ENCODE data around the gene NANOGP8. TPM values are rescaled to one million over a fixed set of nuclear protein-coding genes. Genes with fewer than 3 reads are reported as not detected.

The NANOGP8 gene
- total and polyA plus RNA-seq, 3 experiments from 2014 or later, result not detected

DNA sequence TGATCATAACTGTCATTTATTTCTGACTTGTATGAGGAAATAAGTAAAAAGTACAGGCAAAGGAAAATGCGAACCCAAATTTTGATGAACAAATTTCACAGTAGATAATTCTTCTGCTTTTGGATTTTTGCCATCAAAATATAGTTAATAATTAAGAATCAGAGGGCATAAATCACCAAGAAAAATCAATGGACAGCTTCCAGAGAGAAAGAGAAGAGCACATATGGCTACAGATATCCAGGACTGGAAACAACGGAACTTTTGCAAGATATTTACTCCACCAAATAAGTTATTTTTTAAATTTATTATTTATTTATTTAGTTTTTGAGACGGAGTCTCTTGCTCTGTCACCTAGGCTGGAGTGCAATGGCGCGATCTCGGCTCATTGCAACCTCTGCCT is 35.1 kb upstream of the NANOGP8 start:
- no peak for DNase-seq
- H3K4me1 Mint-ChIP-seq, result no peaks in the 10 kb centered on the region
- no peaks in the 10 kb centered on the region for H3K36me3 ChIP-seq (ENCODE audit: insufficient read depth, low read length)
- no peaks in the 10 kb centered on the region for H3K4me1 ChIP-seq (ENCODE audit: insufficient read depth, low read length)
- peaks cover 0 to 8% (median 3%) of the 10 kb centered on the region in 5 donors for H3K9me3 Mint-ChIP-seq
- H3K27ac ChIP-seq (ENCODE audit: low read depth, low read length), result no peak overlapping the region
- no peak overlapping the region for H3K27ac Mint-ChIP-seq
- ChIA-PET CTCF (no interaction called here), POLR2A (no interaction called here)
- H3K36me3 Mint-ChIP-seq, result no peaks in the 10 kb centered on the region
- no peak overlapping the region for H3K4me3 Mint-ChIP-seq
- H3K9me3 ChIP-seq (ENCODE audit: low read length), result no peaks in the 10 kb centered on the region
- peaks cover 2 to 4% of the 10 kb centered on the region in 2 donors for H3K27me3 Mint-ChIP-seq
- no peaks in the 10 kb centered on the region for H3K27me3 ChIP-seq (ENCODE audit: insufficient read depth, low read length, poor library complexity, severe bottlenecking)
- no peak overlapping the region for H3K4me3 ChIP-seq (ENCODE audit: low read length)

DNA sequence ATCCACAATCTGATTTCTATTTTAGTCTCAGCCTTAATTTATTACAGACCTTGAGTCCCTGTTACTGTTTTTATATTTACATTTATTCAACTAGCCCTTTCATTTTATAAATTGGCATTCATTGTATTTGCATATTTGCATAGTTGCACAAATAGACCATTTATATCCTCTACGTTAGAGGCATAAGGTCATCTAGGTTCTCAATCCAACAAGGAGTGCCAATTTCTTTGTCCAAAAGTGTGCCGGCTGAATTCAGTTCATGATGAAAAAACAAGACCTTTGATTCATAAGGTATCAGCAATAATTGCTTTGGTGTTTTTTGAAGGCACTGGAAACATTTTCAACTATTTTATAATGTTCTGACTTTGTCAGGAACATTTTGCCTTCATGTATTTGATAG is 33.9 kb upstream of the NANOGP8 start:
- Mint-ChIP-seq H3K36me3 (no peaks in the 10 kb centered on the region), H3K9me3 (peaks cover 0 to 3% (median 0%) of the 10 kb centered on the region in 5 donors), H3K27me3 (peaks cover 2 to 4% of the 10 kb centered on the region in 2 donors), H3K4me1 (no peaks in the 10 kb centered on the region), H3K27ac (no peak overlapping the region), H3K4me3 (no peak overlapping the region)
- no peak overlapping the region for H3K4me3 ChIP-seq (ENCODE audit: low read length)
- ChIA-PET POLR2A (no interaction called here), CTCF (no interaction called here)
- H3K27me3 ChIP-seq (ENCODE audit: insufficient read depth, low read length, poor library complexity, severe bottlenecking), result no peaks in the 10 kb centered on the region
- H3K4me1 ChIP-seq (ENCODE audit: insufficient read depth, low read length), result no peaks in the 10 kb centered on the region
- H3K36me3 ChIP-seq (ENCODE audit: insufficient read depth, low read length), result no peaks in the 10 kb centered on the region
- no peak for DNase-seq
- H3K9me3 ChIP-seq (ENCODE audit: low read length), result no peaks in the 10 kb centered on the region
- no peak overlapping the region for H3K27ac ChIP-seq (ENCODE audit: low read depth, low read length)

DNA sequence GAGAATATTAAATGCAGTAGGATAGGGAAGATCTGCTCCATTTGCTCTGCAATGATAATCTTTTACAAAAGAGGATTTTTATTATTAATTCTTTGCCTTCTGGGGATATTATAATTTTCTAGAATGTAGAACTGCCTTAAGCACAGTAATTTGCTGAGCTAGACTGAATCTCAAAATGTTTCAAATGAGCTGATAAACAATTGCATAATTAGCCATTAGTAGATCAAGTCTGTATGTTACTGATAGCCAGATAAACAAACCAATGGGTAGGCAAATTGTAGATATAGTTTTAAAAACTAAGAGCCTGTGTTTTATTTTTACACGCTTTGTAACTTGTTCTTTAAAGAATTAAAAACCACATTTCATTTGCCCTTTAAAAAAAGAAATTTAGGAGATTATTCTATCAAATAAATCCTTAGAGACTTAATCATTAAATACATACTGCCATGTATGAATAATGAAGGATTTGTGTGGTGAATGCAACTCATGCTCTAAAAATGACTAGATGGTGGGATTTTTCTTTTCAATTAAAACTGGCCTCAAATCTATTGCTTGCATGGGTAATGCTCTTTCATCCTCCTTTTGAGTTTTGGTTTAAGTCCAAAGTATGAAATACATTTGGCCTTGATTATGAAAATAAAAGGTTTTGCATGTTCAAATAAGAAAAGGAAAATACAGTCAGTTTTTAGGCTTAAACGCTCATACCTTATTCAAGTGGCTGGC is 32.6 kb upstream of the NANOGP8 start:
- Histone ChIP-seq H3K27ac (ENCODE audit: low read depth, low read length) (no peak overlapping the region), H3K36me3 (ENCODE audit: insufficient read depth, low read length) (no peaks in the 10 kb centered on the region), H3K9me3 (ENCODE audit: low read length) (no peaks in the 10 kb centered on the region), H3K27me3 (ENCODE audit: insufficient read depth, low read length, poor library complexity, severe bottlenecking) (no peaks in the 10 kb centered on the region), H3K4me3 (ENCODE audit: low read length) (no peak overlapping the region), H3K4me1 (ENCODE audit: insufficient read depth, low read length) (no peaks in the 10 kb centered on the region)
- H3K27ac Mint-ChIP-seq, result no peak overlapping the region
- ChIA-PET POLR2A (no interaction called here), CTCF (no interaction called here)
- H3K9me3 Mint-ChIP-seq, result peaks cover 0 to 3% (median 0%) of the 10 kb centered on the region in 5 donors
- no peak for DNase-seq
- H3K36me3 Mint-ChIP-seq, result no peaks in the 10 kb centered on the region
- no peaks in the 10 kb centered on the region for H3K4me1 Mint-ChIP-seq
- H3K4me3 Mint-ChIP-seq, result no peak overlapping the region
- peaks cover 0 to 2% of the 10 kb centered on the region in 2 donors for H3K27me3 Mint-ChIP-seq

DNA sequence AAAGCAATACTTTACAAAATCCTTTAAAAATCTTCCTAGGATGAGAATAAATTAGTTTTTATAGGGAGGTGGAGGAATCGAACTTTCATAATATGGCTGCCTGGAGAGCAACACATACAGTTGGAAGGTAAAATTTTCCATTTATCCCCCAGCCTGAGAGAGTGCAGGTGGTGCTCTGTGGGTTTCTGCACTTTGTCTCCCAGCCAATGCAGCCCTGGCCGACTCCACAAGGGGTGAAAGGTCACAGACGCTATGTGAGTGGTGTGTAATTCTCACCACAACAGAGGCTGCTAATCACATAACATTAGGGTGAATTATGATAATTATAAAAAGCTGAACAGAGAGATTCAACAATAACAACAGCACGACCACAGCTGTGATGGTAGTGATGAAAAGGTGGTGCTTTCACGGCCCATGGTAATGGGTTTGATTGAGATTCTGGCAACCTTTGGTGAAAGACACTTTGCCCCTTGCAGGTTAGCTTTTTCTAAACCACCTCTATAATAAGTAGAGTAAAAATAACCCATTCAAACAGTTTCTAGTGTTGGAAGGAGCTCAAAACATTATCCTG is 30.1 kb upstream of the NANOGP8 start:
- Histone ChIP-seq H3K27me3 (ENCODE audit: insufficient read depth, low read length, poor library complexity, severe bottlenecking) (no peaks in the 10 kb centered on the region), H3K4me1 (ENCODE audit: insufficient read depth, low read length) (no peaks in the 10 kb centered on the region), H3K27ac (ENCODE audit: low read depth, low read length) (no peak overlapping the region), H3K36me3 (ENCODE audit: insufficient read depth, low read length) (no peaks in the 10 kb centered on the region), H3K9me3 (ENCODE audit: low read length) (no peaks in the 10 kb centered on the region), H3K4me3 (ENCODE audit: low read length) (no peak overlapping the region)
- Mint-ChIP-seq H3K27ac (no peak overlapping the region), H3K27me3 (peaks cover 2 to 7% of the 10 kb centered on the region in 2 donors), H3K9me3 (no peaks in the 10 kb centered on the region), H3K4me1 (no peaks in the 10 kb centered on the region), H3K4me3 (no peak overlapping the region), H3K36me3 (no peaks in the 10 kb centered on the region)
- ChIA-PET CTCF (no interaction called here), POLR2A (no interaction called here)
- no peak for DNase-seq

DNA sequence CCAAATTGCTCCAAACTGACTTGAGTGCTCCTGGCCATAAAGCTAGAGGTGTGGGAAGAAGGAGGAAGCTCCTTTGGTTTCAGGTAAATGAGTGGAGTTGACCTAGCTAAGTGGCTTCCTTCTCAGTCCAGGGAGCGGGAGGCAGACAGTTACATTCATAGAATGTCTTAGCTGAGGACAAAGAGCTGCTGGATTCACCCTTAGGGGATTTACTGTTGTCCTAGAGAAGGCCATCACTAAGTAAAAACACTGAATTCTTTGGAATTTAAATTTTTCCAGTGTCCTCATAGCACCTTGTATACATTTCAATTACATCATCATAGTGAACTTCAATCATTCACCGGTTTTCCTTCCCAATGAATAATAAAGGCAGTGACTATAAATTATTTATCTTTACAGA is 27.3 kb upstream of the NANOGP8 start:
- no peak overlapping the region for H3K4me3 ChIP-seq (ENCODE audit: low read length)
- no peak overlapping the region for H3K27ac ChIP-seq (ENCODE audit: low read depth, low read length)
- no peaks in the 10 kb centered on the region for H3K9me3 Mint-ChIP-seq
- no peaks in the 10 kb centered on the region for H3K9me3 ChIP-seq (ENCODE audit: low read length)
- H3K4me3 Mint-ChIP-seq, result no peak overlapping the region
- DNase-seq, result no peak
- CTCF ChIA-PET, result no interaction called here
- H3K4me1 Mint-ChIP-seq, result no peaks in the 10 kb centered on the region
- peaks cover 2 to 7% of the 10 kb centered on the region in 2 donors for H3K27me3 Mint-ChIP-seq
- H3K36me3 Mint-ChIP-seq, result no peaks in the 10 kb centered on the region
- H3K36me3 ChIP-seq (ENCODE audit: insufficient read depth, low read length), result no peaks in the 10 kb centered on the region
- no peaks in the 10 kb centered on the region for H3K4me1 ChIP-seq (ENCODE audit: insufficient read depth, low read length)
- H3K27me3 ChIP-seq (ENCODE audit: insufficient read depth, low read length, poor library complexity, severe bottlenecking), result no peaks in the 10 kb centered on the region
- POLR2A ChIA-PET, result no interaction called here
- no peak overlapping the region for H3K27ac Mint-ChIP-seq

DNA sequence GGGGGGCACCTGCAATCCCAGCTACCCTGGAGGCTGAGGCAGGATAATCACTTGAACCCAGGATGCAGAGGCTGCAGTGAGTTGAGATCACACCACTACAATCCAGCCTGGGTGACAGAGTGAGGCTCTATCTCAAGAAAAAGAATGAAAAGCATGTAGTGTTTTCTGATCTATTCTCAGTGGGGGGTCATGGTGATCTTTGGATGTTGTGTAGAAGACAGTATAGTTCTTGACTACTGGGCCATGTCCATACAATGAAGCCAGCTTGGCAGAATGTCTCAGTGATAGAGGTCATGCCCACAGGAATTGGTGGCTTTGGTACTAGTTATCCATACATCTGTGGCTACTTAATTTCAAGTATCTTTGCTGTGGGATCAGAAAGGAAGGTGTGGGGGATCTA is 26.8 kb upstream of the NANOGP8 start:
- no peaks in the 10 kb centered on the region for H3K27me3 ChIP-seq (ENCODE audit: insufficient read depth, low read length, poor library complexity, severe bottlenecking)
- Mint-ChIP-seq H3K9me3 (no peaks in the 10 kb centered on the region), H3K4me1 (no peaks in the 10 kb centered on the region), H3K36me3 (no peaks in the 10 kb centered on the region), H3K27me3 (peaks cover 2 to 7% of the 10 kb centered on the region in 2 donors), H3K4me3 (no peak overlapping the region), H3K27ac (no peak overlapping the region)
- H3K4me1 ChIP-seq (ENCODE audit: insufficient read depth, low read length), result no peaks in the 10 kb centered on the region
- ChIA-PET CTCF (no interaction called here), POLR2A (no interaction called here)
- H3K27ac ChIP-seq (ENCODE audit: low read depth, low read length), result no peak overlapping the region
- H3K4me3 ChIP-seq (ENCODE audit: low read length), result no peak overlapping the region
- no peaks in the 10 kb centered on the region for H3K36me3 ChIP-seq (ENCODE audit: insufficient read depth, low read length)
- no peaks in the 10 kb centered on the region for H3K9me3 ChIP-seq (ENCODE audit: low read length)
- no peak for DNase-seq

DNA sequence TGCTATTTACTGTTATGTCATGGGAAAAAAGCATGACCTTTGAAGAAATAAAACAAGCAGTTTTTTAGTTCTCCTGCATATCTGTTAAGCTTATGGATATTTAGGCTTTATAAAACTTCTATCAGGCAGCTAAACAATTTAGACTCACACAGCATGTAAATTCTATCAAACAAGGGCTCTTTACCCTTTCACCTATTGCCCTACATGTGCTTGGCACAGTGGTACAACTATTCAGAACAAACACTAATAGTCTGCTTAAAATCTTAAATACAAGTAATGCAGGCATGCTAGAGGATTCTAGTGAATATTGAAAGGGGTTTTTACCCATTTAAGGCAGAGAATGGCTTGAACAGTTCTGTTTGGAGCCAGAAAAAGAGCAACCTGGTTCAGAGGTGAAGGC is 23.4 kb upstream of the NANOGP8 start:
- DNase-seq, result no peak
- H3K27ac Mint-ChIP-seq, result no peak overlapping the region
- H3K27ac ChIP-seq (ENCODE audit: low read depth, low read length), result no peak overlapping the region
- peaks cover 0 to 2% (median 0%) of the 10 kb centered on the region in 5 donors for H3K9me3 Mint-ChIP-seq
- ChIA-PET CTCF (no interaction called here), POLR2A (no interaction called here)
- H3K4me1 Mint-ChIP-seq, result no peaks in the 10 kb centered on the region
- H3K4me3 Mint-ChIP-seq, result no peak overlapping the region
- no peaks in the 10 kb centered on the region for H3K36me3 ChIP-seq (ENCODE audit: insufficient read depth, low read length)
- no peaks in the 10 kb centered on the region for H3K27me3 ChIP-seq (ENCODE audit: insufficient read depth, low read length, poor library complexity, severe bottlenecking)
- peaks cover 2 to 7% of the 10 kb centered on the region in 2 donors for H3K27me3 Mint-ChIP-seq
- H3K4me3 ChIP-seq (ENCODE audit: low read length), result no peak overlapping the region
- no peaks in the 10 kb centered on the region for H3K4me1 ChIP-seq (ENCODE audit: insufficient read depth, low read length)
- H3K36me3 Mint-ChIP-seq, result no peaks in the 10 kb centered on the region
- H3K9me3 ChIP-seq (ENCODE audit: low read length), result no peaks in the 10 kb centered on the region

DNA sequence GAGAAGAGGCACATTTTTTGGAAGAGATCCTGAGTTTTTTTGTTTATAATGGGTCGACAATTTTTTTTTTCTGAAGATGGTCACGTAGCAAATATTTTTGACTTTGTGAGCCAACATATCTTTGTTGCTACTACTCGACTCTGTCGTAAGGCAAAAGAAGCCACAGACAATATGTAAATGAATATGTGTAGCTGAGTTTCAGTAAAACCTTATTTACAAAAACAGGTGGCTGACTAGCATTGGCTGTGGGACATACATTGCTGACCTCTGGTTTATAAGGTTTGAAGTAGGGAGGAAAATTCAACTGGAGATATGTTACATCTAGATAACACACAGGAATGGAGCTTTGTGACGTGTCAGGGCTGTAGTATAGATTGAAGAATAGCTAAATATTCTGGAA is 22.5 kb upstream of the NANOGP8 start:
- no peak for DNase-seq
- Mint-ChIP-seq H3K4me3 (no peak overlapping the region), H3K36me3 (no peaks in the 10 kb centered on the region), H3K27ac (no peak overlapping the region), H3K9me3 (peaks cover 0 to 2% (median 0%) of the 10 kb centered on the region in 5 donors), H3K4me1 (no peaks in the 10 kb centered on the region), H3K27me3 (peaks cover 2 to 7% of the 10 kb centered on the region in 2 donors)
- Histone ChIP-seq H3K4me1 (ENCODE audit: insufficient read depth, low read length) (no peaks in the 10 kb centered on the region), H3K4me3 (ENCODE audit: low read length) (no peak overlapping the region), H3K36me3 (ENCODE audit: insufficient read depth, low read length) (no peaks in the 10 kb centered on the region), H3K27ac (ENCODE audit: low read depth, low read length) (no peak overlapping the region), H3K9me3 (ENCODE audit: low read length) (no peaks in the 10 kb centered on the region), H3K27me3 (ENCODE audit: insufficient read depth, low read length, poor library complexity, severe bottlenecking) (no peaks in the 10 kb centered on the region)
- ChIA-PET CTCF (no interaction called here), POLR2A (no interaction called here)

Measured in CD8-positive, alpha-beta memory T cell (primary cell).